ENCODE results near the gene MBNL1.

The MBNL1 gene

DNA sequence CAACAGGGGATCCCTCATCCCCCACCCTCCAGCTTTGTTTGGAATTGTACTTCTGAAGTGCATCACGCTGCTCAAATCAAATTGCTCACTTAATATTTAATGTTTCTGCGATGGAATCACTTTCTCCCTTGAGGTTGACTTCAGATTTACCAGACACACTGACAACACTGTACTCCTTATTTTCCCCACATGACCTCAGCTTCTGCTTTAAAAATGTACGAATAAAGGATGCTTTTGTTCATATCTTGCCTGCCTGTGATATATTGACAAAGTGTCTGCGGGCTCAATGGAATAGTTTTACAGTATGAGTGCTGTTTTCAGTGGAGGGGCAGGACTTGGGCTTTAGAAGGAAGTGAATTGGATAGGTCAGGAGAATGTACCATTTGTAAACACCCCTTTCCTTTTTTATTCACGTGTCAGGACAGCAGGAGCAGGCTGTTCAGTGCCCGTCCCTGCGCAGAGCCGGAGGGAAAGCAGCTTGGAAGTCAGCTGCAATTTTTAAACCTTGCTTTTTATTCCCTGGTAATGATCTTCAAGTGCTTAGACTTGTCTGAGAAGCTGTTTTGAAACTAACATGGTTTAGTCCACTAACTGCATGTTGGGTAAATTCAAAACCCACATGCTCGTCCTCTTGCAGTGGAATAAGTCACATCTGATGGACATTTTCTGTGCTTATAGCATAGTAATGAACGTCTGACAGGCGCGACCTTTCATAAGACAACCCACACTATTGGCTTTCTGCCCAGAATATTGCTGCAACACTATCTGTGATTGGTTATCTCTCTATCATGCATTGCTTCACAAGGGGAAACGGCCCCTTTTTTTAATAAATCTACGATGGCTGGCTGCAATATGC, 29.9 kb downstream of the MBNL1 start:
- DNase-seq (ENCODE audit: low spot score): peak; percentile 82

DNA sequence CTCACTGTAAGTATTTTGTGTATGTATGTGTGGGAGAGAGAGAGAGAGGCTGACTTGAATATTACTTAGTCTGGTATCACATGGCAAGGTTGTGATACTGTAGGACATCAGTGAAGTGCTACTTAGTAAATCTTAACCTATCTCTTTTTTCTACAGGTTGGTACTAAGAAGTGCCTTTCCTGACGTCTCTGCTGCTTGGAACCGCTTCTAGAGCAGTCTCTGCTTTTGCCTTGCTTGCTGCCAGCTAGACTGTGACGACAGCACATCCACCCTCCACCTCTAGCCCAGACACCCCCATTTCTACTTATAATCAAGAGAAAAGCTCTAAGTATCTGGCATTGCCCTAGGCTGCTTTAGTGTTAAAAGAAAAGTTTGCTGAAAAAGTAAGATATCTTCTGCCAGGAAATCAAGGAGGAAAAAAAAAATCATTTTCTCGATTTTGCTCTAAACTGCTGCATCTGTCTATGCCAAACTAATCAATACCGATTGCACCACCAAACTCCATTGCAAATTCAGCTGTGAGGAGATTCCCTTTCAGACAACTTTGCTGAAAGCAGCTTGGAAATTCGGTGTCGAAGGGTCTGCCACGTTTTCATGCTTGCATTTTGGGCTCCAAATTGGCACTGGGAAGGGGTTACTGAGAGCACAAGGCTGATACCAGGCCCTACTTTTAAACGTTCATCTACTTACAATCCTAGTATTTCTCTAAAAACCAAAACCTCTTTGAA, 30.7 kb downstream of the MBNL1 start:
- peak; percentile 70 for DNase-seq (ENCODE audit: low spot score)

DNA sequence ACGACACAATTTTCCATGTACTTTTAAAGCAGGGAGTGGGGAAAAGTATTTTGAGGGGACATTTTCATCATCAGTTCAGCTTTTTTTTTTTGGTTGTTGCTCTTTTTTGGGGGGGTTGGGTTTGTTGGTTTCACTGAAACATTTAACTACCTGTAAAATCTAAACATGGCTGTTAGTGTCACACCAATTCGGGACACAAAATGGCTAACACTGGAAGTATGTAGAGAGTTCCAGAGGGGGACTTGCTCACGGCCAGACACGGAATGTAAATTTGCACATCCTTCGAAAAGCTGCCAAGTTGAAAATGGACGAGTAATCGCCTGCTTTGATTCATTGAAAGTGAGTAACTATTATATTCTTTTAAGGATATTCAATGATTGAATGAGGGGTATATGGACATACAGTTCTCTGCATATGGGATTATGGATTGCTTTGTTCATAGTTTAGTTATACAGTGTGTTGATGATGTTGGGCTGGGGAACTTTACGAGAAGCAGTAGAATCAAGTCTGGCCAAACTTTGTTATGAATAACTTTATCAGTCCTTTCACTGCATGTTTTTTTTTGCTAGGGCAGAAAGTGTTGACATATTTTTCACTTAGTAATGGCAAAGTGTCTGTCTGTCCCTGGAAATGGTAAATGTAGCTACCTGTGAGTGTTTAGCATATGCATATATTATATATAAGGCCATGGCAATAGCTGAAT, 31.5 kb downstream of the MBNL1 start:
- no peak for DNase-seq (ENCODE audit: low spot score)

DNA sequence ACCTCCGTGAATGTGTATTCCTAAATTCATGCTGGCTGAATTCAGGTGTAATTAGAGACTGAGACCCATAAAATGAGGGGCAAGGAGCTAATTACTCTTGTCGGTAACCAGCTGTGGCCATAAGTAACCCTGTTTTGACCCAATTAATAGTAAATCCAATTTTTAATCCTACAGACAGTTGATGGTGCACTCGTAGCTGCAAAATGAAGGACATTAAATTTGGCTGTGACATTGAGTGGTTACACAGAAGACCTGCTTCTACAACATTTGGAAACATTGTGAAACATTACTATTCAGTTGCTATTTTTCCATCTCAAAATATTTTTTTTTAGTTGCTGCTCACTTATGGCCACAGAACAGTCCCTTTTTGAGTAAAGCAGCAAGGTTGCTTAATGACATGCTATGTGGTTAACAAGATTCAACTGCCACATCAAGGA, 33.0 kb downstream of the MBNL1 start:
- DNase-seq (ENCODE audit: low spot score): no peak

DNA sequence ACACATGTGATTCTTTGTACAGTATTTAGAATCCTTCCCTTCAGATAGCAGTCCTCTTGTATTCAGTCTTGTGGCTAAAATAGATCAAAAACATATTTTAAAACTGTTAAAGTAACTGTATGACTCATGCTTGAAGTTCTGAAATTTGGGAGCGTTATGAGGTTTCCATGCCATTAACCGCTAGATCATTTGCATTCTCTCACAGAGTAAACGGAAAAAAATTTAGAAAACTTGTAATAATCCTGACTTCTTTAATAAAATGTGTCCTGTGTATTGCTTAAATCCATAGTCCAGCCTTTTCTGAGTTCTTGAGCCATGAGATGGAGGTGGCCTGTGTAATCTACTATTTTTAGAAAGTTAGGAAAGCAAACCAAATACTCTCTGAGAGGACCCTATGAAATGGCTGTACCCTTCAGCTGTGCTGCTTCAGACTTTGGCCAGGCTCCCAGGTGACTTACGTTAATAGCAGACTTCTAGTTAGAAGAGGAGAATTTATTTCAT, 33.8 kb downstream of the MBNL1 start:
- DNase-seq (ENCODE audit: low spot score): peak; percentile 41

DNA sequence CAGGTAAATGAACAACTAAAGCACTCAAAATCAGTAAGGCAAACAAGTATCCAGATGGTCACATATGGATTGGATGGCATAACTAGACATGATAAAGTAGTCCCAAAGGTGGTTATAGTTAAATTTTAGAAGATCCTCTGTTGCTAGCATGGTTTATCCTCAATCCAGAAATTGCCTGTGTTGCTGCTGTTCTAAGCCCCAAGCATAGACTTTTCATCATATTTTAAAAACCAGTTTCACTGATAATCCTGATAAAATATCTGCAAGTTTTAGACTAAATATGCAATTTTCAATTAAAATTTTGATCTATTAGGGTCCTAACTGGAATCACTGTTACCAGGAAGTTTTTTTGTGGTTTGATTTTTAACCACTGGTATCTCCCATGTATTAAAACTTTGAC, 35.4 kb downstream of the MBNL1 start:
- DNase-seq (ENCODE audit: low spot score): no peak

DNA sequence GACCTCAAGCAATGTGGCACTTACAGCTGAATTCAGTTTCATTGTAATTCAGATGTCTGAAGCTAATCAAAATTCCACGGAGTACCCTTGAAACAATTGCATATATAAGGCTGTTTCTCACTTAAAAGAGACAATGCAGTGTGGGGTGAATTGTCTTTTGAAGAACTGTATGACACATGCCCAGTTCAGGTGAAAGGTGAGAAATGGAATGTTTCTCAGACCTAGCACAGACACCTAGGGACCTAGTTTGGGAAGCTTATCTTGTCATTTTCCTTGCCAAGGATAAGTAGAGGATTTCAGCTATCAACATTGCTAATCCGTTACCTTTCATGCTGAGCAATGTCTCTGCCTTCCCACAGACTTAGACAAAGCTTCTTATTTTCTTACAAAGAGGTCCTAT, 36.3 kb downstream of the MBNL1 start:
- DNase-seq (ENCODE audit: low spot score): no peak

DNA sequence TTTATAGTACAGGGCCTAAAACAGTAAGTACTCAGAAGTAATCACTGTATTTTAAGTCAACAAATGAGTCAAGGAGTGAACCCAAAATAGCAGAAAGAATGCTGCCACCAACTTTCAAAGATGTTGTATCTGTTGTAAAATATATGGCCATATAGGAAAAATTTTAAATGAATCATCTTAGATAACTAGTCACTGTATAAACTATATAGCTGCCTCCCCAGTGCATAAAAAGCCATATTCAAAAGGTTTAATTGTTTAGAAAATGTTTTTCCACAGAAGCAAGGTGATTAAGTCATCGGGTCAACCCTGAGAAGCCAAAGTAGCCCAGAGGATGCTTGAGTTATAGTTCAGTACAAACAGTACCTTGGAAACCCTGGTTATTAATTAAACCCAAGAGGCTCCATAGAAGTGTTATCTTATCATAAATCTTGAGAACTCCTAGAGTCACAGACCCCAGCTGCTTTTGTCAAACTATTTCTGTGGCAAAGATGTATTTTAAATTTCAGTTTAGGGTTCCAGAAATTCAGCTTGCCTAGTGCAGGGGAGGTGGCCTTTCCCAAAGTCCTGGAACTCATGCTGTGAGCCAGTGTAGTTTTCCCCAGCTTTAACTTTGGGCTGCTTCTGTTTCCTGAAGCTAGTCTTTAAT, 39.2 kb downstream of the MBNL1 start:
- DNase-seq (ENCODE audit: low spot score): no peak

DNA sequence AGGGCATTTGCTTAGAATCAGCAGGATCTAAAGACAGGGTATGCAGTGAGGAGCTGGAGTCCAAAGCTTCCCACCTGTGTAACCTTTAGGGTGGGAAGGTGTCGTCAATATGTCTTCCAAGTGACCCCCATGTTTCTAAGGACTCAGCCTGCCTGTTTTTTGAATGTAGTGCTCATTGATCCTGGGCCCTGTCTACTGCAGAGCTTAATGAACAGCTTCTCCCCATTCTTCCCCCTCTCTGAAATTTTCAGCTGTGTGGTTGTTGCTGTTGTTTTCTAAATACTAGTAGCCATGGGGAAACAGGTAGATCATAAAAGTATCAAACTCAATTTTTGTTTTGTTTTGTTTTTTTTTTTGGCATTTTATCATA, 39.7 kb downstream of the MBNL1 start:
- DNase-seq (ENCODE audit: low spot score): no peak

DNA sequence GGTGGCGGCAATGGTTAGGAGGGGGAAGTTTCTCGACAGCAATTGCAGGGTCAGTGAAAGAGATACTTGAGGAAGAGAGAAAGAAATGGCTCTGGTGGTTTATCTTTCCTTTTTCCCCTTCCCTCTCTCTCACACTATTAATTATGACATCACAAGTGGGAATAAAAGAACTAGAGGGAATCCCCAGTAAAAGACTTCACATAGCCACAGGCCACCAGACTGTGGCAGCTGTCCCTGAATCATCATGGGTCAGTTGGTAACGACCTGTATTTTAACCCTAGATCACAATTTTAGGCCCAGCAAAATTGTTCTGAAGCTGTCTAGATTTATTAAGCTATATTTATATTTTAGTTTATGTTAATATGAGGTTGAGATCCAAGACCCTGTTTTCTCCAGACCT, 40.3 kb downstream of the MBNL1 start:
- DNase-seq (ENCODE audit: low spot score): no peak

DNA sequence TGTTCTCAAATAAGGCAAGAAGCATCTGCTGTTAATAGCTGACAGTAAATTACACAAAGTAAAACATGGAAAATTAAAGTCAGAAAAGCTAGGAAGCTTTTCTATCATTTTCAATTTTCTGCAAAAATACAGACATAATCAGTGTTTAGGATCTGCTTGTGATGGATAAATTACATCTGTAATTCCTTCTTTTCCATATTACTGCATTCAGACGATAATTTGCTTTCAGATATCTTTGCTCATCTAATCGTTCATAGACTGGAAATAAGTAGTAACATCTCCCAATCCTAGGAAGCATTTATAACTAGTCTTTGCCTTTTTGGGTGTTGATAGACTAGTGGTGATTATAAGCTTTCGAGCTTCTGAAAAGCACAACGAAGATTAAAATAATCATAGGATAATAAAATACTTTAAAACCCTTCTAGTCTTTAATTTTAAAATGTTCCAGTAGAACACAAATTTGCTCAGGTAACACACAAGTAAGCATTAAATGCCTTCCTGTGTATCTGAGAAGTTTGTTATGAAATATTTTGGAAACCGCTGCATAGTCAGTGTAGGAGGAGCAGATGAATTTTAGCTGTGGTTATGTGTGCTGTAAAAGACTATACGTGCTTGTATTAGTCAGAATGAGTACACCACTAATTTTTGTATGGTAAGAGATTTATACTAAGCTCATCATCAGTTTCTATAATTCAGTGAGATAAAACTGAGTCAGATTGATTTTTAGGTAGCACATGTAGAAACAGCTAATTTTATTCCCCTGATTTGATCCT, 41.0 kb downstream of the MBNL1 start:
- peak; percentile 50 for DNase-seq (ENCODE audit: low spot score)

DNA sequence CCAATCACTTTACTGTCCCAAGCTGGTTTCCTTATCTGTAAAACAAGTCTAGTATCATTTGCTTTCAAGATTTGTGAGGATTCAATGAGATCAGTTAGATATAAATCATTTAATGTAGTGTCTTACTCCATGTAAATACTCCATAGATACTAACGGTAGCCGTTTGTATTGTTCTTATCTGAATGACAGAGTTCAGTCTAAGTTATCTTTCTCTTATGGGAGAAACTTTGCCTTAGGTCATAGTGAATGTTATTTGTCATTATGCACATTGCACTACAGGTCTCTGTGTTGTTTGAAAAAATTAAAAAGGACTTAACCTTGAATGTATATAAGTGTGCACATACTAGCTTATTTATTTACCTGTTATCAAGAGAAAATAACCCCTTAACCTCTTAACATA, 44.7 kb downstream of the MBNL1 start:
- DNase-seq (ENCODE audit: low spot score): no peak

DNA sequence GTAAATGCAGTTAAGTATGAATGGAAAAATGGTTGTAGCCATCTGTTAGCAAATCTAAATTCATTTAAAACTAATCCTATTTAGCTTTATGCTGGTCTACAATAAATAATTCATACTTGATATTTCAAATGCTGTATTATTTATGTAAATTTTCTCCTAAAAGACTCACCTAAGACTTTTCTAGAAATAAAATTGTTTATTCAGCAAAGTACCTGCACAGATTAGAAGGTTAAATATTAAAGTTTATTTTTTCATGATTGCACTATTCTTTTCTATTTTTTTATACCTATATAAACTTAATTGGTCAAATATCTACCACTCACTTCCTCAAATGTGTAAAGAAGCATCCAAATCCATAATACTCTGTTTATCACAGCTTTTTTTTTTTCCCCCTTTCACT, 45.2 kb downstream of the MBNL1 start:
- no peak for DNase-seq (ENCODE audit: low spot score)

DNA sequence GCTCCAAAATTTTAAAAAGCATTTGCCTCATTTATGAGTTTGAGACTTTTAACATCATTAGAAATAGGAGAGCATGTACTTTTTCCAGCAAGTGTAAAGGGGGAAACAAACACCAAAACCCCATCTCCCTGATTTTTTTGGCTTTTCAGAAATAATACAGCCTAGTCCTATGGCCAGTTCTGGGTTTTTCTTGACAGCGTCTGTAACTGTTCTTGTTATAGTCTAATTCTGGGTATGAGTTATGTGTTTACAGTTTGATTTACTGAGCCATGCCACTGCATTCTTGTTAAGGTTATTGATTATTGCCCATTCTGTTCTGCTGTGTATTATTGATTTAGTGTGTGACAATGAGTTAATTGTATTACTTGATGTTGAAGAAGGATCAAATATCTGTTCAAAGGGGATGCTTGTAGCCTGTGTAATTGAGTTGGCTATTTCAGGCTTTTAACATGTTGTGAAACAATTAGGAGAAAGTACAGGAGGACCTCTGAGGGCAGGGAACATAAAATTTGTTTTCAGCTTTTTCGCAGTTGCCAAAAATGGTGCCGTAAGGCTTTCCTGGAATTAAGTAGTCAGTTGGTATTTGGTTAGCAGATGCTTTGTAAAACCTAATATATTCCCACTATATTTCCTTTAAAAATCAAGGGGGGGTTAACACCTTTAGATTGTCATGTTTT, 46.1 kb downstream of the MBNL1 start:
- no peak for DNase-seq (ENCODE audit: low spot score)

DNA sequence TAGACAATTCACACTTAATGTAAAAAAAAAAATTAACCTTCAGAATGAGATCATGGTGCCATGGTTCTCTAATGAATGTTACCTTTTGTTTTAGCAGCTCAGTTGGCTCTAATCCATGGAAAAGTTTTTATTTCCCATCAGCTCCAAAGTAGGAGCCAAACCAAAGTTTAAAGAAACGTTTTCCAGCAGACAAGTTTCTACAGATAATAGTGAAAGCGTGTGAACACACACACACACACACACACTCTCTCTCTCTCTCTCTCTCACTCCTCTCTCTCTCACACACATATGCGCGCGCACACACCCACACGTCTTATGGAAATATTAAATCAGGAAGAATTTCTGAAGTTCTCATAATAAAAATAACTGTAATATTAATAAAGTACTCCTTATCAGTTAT, 46.9 kb downstream of the MBNL1 start:
- DNase-seq (ENCODE audit: low spot score): no peak

DNA sequence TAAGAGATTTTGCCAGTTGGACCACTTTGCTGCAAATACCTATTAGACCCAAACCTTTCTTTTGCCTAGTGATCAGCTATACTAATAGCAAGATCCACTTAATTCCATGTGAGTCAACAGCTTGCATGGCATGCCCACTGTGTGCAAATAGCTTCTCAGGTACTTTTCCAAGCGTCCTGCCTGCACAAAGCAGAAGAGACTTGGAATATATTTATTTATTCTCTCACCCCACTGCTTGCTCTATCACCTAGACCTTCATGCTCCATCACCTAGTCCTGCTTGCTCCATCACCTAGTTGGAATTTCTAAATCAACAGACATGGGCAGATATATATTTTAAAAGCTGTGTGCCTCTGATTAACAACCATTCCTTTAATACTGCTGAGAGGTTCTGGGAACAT, 47.6 kb downstream of the MBNL1 start:
- no peak for DNase-seq (ENCODE audit: low spot score)

DNA sequence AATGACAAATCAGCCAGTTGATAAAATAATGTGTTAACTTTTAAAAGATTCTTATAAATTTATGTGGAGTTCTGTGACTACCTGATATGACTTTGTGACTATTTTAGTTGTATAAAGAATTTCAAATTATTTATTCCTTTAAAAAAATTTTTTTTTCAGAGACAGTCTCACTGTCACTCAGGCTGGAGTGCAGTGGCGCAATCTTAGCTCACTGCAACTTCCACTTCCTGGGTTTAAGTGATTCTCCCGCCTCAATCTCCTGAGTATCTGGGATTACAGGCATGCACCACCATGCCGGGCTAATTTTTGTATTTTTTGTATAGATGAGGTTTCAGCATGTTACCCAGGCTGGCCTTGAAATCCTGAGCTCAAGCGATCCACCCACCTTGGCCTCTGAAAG, 48.5 kb downstream of the MBNL1 start:
- DNase-seq (ENCODE audit: low spot score): no peak

DNA sequence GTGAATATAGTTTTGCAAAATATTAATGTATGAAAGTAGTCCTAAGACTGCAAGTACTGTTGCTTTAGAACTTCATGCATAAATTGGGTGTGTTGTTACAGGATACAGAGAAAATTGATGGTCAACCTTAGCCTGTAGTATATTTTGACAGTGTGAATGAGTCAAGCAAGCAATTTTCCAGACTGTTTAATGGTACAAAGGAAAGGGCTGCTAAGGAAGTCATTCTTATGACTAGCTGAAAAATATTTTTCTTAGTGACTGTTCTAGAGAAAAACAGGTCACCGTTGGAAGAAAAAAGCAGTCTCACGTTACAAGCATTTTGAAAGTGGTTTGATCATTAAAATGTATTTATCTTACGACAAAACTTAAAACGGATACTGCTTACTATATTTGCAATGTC, 49.2 kb downstream of the MBNL1 start:
- DNase-seq (ENCODE audit: low spot score): no peak

DNA sequence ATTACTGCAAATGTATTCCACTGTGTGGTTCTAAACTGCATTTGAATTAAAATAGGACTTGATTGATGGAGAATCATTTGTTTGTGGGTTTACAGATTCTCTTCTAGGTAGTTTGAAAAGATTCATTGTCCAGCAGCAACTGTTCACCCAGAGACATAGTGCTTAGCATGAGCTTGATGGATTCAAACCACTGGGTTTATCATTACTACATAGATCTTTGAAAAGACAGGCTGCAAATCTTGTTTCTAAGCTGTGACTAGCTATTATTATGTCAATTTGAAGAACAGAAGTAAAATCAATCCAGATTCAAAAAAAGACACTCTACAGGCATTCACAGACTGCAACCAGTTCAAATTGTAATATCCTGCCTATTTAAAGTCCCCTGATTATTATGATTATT, 49.8 kb downstream of the MBNL1 start:
- DNase-seq (ENCODE audit: low spot score): no peak

DNA sequence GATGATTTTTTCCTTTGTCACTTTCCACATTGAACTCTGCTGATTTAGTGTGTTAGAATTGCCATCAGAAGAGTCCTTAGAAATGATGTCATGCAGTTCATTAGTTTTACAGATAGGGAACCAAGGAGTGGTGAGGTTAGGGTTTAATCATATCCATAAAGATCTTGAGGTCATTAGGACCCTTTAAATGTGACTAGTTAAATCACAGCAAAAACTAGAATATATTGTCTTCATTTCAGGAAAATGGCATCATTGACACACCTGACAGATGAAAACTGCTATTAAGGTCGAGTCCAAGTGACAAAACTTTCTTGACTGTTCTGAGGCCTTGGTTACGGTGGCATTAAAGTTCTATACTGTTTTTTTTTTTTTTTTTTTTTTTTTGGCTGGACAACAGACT, 50.5 kb downstream of the MBNL1 start:
- DNase-seq (ENCODE audit: low spot score): no peak
